ENCODE data around the gene DRC7.

Gene DRC7

DNA sequence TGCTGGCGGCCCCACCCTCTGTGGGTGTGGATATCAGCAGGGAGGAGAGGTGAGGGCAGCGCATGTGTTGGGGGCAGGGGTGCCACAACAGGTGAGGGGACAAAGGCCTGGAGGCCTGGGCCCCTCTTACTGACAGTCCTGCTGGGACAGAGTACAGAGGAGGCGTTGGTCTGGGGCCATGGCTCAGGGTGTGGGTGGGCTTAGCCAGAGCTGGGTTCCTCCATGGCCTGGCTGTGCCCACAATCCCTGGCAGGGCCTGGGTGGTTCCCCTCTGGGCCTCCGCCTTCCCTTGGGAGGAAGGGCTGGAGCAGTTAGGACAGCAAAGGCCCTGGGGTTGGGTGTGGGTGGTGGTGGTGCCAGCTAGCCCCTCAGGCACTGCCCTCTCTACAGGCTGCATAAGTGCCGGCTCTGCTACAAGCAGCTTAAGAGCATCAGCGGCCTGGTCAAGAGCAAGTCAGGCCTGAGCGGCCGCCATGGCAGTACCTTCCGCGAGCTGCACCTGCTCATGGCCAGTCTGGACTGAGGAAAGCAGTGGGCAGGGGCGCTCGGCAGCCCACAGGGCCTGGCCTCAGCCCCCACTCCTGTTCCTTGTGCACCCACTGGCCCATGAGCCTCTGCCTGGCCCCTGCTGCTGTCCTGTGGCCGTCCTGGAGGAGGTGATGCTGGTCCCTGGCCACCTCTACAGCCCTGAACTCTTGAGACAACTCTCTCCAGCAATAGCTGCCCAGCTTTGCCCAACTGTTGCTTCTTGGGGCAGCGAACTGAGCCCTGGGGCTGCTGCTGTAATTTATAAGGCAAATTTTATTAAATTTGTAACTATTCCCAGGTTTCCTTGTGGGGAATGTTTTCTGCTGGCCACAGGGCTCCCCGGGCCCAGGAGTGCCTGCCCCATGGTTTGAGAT is 62.1 kb downstream of the DRC7 start:
- DNase-seq (ENCODE audit: extremely low read depth, low read depth), result no peak
- TF ChIP-seq, protein P1, sequence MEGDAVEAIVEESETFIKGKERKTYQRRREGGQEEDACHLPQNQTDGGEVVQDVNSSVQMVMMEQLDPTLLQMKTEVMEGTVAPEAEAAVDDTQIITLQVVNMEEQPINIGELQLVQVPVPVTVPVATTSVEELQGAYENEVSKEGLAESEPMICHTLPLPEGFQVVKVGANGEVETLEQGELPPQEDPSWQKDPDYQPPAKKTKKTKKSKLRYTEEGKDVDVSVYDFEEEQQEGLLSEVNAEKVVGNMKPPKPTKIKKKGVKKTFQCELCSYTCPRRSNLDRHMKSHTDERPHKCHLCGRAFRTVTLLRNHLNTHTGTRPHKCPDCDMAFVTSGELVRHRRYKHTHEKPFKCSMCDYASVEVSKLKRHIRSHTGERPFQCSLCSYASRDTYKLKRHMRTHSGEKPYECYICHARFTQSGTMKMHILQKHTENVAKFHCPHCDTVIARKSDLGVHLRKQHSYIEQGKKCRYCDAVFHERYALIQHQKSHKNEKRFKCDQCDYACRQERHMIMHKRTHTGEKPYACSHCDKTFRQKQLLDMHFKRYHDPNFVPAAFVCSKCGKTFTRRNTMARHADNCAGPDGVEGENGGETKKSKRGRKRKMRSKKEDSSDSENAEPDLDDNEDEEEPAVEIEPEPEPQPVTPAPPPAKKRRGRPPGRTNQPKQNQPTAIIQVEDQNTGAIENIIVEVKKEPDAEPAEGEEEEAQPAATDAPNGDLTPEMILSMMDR (IDR thresholded peaks at IDR 0.05; ENCODE audit: low read depth, low read length), result no peak

- DNase-seq (ENCODE audit: extremely low read depth, low read depth), result peak; percentile 51
- TF ChIP-seq, protein P1 (IDR thresholded peaks at IDR 0.05; ENCODE audit: low read depth, low read length), result peak; percentile 94
Measured at GRCh38 chr16:57757326-57757786, 62.8 kb downstream of the DRC7 start.

DNA sequence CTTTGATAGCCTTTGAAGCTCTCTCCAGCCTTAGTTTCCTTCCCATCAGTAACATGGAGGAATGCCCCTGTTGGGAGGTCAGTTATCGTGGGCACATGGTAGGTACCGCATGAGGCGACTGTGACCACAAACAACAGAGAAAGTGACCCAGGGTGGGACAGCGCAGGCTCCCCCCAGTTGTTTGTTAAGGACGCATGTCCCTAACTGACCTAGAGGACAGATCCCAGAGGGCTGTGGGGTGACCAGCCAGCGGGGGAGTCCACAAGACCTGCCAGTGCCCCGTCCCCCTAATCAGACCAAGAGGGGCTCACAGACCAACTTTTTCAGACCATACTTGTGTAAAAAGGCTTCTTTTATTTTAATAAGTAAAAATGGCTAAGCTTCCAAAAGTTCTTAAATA is 63.3 kb downstream of the DRC7 start:
- TF ChIP-seq, protein P1 (IDR thresholded peaks at IDR 0.05; ENCODE audit: low read depth, low read length), result no peak
- no peak for DNase-seq (ENCODE audit: extremely low read depth, low read depth)

DNA sequence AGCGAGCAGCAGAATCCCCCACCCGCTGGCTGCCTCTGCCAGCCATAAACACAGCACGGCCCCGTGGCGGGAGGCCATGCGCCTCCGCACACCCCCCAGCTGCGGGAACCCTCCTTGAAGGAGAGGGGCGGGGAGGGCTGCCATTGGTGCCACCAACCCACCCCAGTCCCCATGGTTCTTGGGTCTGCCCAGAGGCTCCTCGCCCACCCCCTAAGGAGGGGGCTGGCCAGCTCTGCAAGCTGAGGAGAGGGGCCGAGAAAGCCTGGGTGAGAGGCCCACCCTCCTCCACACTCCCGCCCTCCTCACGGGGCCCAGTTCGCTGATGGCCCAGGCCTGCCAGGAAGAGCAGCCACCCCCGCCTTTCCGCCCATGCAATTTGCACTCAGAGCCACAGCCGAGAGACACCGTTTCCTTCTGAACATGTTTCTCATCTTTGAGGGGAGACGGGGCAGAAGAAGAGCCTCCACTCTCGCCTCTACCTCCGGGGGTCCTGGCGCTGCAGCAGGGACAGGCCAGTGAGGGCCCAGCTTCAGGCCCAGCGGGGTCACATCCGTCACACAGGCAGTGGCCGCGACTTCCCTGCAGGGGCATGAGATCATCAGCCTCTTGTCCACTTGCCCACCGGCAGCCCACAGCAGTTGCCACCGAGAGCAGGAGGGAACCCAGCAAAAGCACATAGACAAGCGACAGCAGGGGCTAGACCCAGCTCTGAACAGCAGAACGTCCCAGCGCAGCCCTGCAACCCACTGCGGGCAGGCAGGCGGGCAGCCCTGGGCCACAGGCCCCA is 63.9 kb downstream of the DRC7 start:
- no peak for DNase-seq (ENCODE audit: extremely low read depth, low read depth)
- TF ChIP-seq, protein P1 (IDR thresholded peaks at IDR 0.05; ENCODE audit: low read depth, low read length), result no peak

GRCh38 chr16:57759131-57759530 is 64.5 kb downstream of the DRC7 start:
- TF ChIP-seq, protein P1 (IDR thresholded peaks at IDR 0.05; ENCODE audit: low read depth, low read length), result no peak
- DNase-seq (ENCODE audit: extremely low read depth, low read depth), result no peak

GRCh38 chr16:57759541-57760356 is 65.1 kb downstream of the DRC7 start:
- TF ChIP-seq, protein P1 (IDR thresholded peaks at IDR 0.05; ENCODE audit: low read depth, low read length), result no peak
- DNase-seq (ENCODE audit: extremely low read depth, low read depth), result no peak
